ENCODE measurements around the gene ADGB. TPM values are rescaled to one million over a fixed set of nuclear protein-coding genes. Genes with fewer than 3 reads are reported as not detected.

ADGB gene
- total RNA-seq, 1 donor from 2014 or later = not detected

DNA sequence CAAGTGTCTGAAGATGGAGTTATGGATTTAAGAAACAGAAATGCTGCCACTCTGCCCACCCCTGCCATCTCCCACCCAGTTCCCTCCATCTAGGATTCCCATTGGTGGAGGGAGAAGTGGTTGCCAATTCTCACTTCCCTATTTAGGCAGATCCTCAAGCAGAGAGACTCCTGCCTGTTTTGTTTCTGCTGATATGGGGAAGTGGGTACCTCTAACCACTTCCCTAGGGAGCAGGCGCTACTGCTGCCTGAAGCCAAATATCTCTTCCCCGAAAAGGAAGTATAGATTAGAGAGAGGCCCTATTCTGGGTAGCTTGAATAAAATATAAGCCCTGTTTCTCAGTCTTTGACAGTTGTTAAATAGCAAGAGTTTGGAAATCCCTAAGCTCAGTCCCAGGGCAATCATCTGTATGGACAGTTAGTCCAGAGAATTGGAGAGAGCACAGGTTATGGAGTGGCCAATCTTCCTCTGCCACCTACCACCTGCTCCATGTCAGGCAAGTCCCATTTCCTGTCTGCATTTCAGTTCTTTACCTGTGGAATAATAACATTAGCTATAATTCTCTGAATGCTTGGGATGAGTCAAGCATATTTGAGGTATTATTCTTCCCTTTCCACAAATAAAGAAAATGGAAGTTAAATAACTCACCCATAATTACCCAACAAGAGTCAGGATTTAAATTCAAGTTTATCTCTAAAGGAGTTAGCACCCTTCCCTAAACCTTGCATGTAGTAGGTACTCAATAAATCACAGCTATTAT, 2.6 kb upstream of the ADGB start:
- H3K4me1 Mint-ChIP-seq (ENCODE audit: unreplicated experiment) = peaks cover 10% of the 10 kb centered on the region
- no peak overlapping the region for H3K4me3 Mint-ChIP-seq (ENCODE audit: unreplicated experiment)
- H3K9me3 Mint-ChIP-seq (ENCODE audit: unreplicated experiment) = no peaks in the 10 kb centered on the region

GRCh38 chr6:146601352-146601751, 2.6 kb downstream of the ADGB start:
- TF ChIP-seq, protein P1, sequence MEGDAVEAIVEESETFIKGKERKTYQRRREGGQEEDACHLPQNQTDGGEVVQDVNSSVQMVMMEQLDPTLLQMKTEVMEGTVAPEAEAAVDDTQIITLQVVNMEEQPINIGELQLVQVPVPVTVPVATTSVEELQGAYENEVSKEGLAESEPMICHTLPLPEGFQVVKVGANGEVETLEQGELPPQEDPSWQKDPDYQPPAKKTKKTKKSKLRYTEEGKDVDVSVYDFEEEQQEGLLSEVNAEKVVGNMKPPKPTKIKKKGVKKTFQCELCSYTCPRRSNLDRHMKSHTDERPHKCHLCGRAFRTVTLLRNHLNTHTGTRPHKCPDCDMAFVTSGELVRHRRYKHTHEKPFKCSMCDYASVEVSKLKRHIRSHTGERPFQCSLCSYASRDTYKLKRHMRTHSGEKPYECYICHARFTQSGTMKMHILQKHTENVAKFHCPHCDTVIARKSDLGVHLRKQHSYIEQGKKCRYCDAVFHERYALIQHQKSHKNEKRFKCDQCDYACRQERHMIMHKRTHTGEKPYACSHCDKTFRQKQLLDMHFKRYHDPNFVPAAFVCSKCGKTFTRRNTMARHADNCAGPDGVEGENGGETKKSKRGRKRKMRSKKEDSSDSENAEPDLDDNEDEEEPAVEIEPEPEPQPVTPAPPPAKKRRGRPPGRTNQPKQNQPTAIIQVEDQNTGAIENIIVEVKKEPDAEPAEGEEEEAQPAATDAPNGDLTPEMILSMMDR (IDR thresholded peaks at IDR 0.05) = no peak
- no peaks in the 10 kb centered on the region for H3K36me3 Mint-ChIP-seq (ENCODE audit: unreplicated experiment)
- peaks cover 10% of the 10 kb centered on the region for H3K4me1 Mint-ChIP-seq (ENCODE audit: unreplicated experiment)
- H3K27ac Mint-ChIP-seq (ENCODE audit: unreplicated experiment) = no peak overlapping the region
- H3K9me3 Mint-ChIP-seq (ENCODE audit: unreplicated experiment) = no peaks in the 10 kb centered on the region
- H3K4me3 Mint-ChIP-seq (ENCODE audit: unreplicated experiment) = no peak overlapping the region
- H3K27me3 Mint-ChIP-seq (ENCODE audit: unreplicated experiment) = peaks cover 13% of the 10 kb centered on the region
- no peak for DNase-seq (ENCODE audit: extremely low spot score, unreplicated experiment)

More for the DNA sequence above, 2.6 kb upstream of the ADGB start:
- no peak overlapping the region for H3K27ac Mint-ChIP-seq (ENCODE audit: unreplicated experiment)
- DNase-seq (ENCODE audit: extremely low spot score, unreplicated experiment) = no peak
- no peaks in the 10 kb centered on the region for H3K36me3 Mint-ChIP-seq (ENCODE audit: unreplicated experiment)
- H3K27me3 Mint-ChIP-seq (ENCODE audit: unreplicated experiment) = peaks cover 24% of the 10 kb centered on the region
- TF ChIP-seq, protein P1 (IDR thresholded peaks at IDR 0.05) = no peak

GRCh38 chr6:146602526-146602925, 3.8 kb downstream of the ADGB start:
- Mint-ChIP-seq H3K36me3 (ENCODE audit: unreplicated experiment) (no peaks in the 10 kb centered on the region), H3K4me3 (ENCODE audit: unreplicated experiment) (no peak overlapping the region), H3K27ac (ENCODE audit: unreplicated experiment) (no peak overlapping the region), H3K4me1 (ENCODE audit: unreplicated experiment) (peaks cover 10% of the 10 kb centered on the region), H3K9me3 (ENCODE audit: unreplicated experiment) (peaks cover 5% of the 10 kb centered on the region), H3K27me3 (ENCODE audit: unreplicated experiment) (peaks cover 13% of the 10 kb centered on the region)
- TF ChIP-seq, protein P1 (IDR thresholded peaks at IDR 0.05) = no peak
- no peak for DNase-seq (ENCODE audit: extremely low spot score, unreplicated experiment)

DNA sequence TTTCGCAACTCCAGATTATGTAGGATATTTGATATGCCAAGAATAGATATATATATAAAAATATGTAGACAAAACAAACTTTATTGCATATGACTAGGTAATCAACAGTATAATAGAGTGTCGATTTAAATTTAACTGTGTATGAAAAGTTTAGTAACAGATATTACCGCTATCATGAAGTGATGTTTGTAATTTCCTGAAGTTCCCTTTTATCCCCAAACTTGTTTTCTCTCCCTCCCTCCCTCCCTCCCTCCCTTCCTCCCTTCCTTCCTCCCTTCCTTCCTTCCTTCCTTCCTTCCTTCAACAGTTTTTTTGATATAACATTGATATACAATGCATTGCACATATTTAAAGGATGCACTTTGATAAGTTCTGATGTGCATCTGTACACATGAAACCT, 15.2 kb downstream of the ADGB start:
- H3K4me1 Mint-ChIP-seq (ENCODE audit: unreplicated experiment) = no peaks in the 10 kb centered on the region

DNA sequence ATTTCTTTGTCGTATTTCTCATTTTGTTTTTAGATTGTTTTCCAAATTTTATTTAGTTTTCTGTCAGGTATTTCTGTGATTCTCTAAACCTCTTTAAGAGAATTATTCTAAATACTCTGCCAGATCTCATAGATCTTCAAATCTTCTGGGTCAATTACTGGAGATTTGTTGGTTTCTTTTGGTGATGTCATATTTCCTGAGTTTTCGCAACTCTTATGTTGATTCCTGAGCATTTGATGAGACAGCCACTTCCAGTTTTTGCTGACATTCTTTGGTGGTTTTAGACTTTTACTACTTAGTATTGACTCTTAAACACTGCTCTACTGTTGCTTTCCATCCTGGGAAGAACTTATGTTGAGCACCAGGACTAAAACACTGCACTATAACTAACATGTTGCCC, 21.9 kb downstream of the ADGB start:
- Mint-ChIP-seq H3K4me1 (ENCODE audit: unreplicated experiment) (no peaks in the 10 kb centered on the region), H3K9me3 (ENCODE audit: unreplicated experiment) (peaks cover 3% of the 10 kb centered on the region), H3K4me3 (ENCODE audit: unreplicated experiment) (no peak overlapping the region), H3K27me3 (ENCODE audit: unreplicated experiment) (peaks cover 39% of the 10 kb centered on the region), H3K36me3 (ENCODE audit: unreplicated experiment) (no peaks in the 10 kb centered on the region), H3K27ac (ENCODE audit: unreplicated experiment) (no peak overlapping the region)
- DNase-seq (ENCODE audit: extremely low spot score, unreplicated experiment) = no peak
- TF ChIP-seq, protein P1 (IDR thresholded peaks at IDR 0.05) = no peak

More for the DNA sequence above, 15.2 kb downstream of the ADGB start:
- H3K27ac Mint-ChIP-seq (ENCODE audit: unreplicated experiment) = no peak overlapping the region
- no peak for DNase-seq (ENCODE audit: extremely low spot score, unreplicated experiment)
- H3K9me3 Mint-ChIP-seq (ENCODE audit: unreplicated experiment) = no peaks in the 10 kb centered on the region
- no peak overlapping the region for H3K4me3 Mint-ChIP-seq (ENCODE audit: unreplicated experiment)
- H3K36me3 Mint-ChIP-seq (ENCODE audit: unreplicated experiment) = no peaks in the 10 kb centered on the region
- peaks cover 21% of the 10 kb centered on the region for H3K27me3 Mint-ChIP-seq (ENCODE audit: unreplicated experiment)
- TF ChIP-seq, protein P1 (IDR thresholded peaks at IDR 0.05) = no peak

Measured in osteocyte (in vitro differentiated cells).